ENCODE data around the gene PTPRF.
A peak's percentile ranks its signal among the peaks of the same experiment; 100 is the strongest.
"Not testable (repeated sequence)": the region's sequence is repeated elsewhere in the genome, so short reads cannot be mapped to it uniquely, and the experiment has no call there.

The PTPRF gene

DNA sequence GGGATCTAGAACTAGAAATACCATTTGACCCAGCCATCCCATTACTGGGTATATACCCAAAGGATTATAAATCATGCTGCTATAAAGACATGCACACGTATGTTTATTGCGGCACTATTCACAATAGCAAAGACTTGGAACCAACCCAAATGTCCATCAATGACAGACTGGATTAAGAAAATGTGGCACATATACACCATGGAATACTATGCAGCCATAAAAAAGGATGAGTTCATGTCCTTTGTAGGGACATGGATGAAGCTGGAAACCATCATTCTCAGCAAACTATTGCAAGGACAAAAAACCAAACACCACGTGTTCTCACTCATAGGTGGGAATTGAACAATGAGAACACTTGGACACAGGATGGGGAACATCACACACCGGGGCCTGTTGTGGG is 107.7 kb downstream of the PTPRF start:
- DNase-seq = not testable (repeated sequence)

DNA sequence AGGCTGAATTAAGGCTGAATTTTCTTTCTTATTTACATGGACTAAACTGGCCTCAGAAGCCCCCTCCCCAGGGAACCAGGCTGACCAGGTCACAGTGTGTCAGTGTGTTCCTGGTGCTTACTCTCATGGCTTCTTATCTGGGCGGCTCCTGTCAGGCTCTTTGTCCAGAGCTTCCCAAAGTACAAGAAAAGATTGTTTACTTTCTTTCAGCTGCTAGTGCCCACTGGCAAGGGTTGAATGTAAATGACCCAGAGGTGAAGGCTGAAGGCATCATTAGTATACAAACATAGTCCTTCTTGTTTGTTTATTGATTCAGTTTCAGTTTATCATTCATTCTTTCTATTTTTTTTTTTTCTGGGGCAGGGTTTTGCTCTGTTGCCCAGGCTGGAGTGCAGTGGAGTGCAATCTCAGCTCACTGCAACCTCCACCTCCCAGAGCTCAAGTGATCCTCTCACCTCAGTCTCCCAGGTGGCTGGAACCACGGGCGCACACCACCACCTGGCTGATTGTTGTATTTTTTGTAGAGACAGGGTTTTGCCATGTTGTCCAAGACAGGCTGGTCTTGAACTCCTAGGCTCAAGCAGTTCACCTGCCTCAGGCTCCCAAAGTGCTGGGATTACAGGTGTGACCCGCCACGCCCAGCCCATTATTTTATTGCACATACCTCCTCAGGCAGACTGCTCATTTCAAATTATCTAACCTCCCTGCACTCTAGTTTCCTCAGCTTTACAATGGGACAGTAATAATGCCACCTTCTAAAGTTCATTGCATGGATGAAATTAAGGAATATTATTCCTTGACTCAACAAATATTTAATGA is 109.5 kb downstream of the PTPRF start:
- DNase-seq = no peak

DNA sequence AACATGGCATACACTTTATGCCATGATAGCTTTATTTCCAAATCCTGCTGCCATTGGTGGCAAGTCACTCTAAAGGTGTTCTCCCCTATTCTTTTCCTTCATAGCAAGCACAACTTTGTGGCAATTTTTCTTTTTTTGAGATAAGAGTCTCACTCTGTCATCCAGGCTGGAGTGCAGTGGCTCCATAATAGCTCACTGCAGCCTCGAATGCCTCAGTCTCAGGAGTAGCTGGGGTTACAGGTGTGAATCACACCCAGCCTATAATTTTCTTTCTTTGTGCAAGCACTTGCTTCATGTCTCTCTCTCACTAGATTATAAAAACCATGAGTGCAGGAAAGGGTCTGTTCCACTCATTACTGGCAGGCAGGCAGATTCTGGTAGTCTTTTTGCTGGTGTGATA is 113.9 kb downstream of the PTPRF start:
- DNase-seq = no peak

DNA sequence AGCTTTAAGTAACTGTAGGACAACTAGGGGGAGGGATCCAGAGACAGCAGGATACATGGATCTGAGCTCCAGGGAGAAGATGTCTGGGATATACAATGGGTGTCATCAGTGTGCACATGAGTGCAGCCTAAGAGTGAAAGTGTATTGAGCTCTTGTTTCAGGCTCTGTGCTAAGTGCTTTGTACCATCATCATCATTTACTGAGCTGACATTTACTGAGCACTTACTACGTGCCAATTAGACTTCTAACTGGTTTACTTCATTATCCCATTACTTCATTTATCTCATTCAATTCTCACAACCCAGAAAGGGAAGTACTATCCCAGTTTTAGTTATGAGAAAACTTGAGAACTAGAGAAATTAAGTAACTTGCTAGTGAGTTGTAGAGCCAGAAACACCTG is 114.8 kb downstream of the PTPRF start:
- no peak for DNase-seq

DNA sequence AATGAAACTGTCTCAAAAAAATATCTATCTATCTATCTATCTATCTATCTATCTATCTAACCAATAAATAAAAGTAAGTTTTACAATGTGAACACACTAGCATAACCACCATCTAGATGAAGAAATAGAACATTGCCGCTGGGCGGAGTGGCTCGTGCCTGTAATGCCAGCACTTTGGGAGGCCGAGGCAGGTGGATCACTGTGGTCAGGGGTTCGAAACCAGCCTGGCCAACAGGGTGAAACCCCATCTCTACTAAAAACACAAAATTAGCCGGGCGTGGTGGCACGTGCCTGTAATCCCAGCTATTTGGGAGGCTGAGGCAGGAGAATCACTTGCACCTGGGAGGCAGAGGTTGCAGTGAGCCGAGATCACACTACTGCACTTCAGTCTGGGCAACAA is 116.6 kb downstream of the PTPRF start:
- not testable (repeated sequence) for DNase-seq

DNA sequence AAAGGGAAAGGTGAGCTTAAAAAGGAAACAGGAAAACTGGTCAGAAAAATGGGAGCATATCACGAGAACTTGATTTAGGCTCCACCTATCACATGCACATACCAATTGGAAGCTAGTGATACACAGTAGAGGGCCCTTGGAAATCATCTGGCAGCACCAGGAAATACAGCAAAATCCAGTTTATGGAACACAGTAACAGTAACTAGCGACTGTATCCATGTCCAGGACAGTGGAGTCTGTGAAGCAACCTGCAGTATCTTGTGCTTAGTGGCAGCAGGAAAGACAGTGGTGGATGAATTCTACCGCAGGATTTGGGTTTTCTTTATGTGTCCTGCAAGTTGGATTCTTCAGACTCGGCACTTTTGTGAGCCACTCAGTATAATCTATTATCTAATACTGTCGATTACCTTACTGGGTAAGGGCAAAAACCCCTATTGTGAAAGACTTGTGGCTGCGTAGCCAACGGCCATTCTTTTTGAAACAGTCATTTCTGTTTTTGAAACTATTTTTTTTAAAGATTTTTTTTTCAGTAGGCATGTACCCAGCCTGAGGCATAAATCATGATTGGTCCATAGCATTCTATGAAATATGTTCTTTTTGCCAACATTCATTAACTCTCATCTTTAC is 117.7 kb downstream of the PTPRF start:
- no peak for DNase-seq

DNA sequence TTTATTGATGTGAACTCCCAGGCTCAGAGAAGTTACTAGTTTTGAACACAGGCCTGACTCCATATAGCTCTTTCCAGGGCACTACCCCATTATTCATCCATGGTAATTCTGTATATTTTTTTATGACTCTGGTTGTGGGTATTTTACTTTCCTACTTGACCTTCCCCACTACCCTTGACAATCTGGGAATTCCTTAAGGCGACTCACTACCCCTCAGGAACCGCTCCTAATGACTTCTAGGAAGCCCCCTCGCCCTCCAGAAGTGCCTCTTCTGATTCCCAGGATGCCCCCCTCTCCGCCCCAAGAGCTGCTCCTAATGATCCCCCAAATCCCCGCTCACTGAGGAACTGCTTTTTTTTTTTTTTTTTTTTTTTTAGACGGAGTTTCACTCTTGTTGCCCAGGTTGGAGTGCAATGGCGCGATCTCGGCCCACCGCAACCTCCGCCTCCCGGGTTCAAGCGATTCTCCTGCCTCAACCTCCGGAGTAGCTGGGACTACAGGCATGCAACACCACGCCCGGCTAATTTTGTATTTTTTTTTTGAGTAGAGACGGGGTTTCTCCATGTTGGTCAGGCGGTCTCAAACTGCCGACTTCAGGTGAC is 118.3 kb downstream of the PTPRF start:
- no peak for DNase-seq

DNA sequence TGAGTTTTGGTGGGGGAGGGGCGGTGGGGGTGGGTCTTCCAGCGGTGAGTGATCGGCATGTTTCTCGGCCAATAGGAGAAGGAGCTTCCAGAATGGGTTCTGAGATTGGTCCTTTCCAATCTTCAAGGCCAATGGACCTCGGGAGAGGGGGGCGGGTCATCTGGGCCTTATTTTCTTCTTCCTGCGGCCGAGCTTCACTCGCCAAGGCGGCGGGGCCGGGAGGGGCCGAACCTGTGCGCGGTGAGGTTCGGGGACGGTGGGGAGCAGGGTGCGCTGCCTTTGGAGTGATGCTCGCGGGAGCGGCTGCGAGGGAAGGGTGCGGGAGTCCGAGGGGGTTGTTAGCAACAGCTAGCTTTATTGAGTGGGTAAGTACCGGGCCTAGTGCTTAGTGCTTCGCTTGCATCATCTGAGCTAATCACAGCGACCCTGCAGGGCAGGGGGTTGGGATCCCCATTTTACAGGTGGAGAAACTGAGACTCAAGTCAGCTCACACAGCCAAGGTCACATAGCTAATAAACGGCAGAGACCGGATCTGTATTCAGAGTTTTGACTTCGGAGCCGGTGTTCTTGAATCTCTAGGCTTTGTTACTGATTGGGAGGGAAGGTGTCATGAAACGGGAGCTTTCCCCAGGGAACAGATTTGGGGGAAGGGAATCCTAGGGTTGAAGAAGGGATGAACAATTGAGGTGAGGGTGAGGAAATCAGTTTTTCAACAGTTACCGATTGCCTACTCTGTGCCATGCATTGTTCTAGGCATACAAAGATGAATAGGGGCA is 119.8 kb downstream of the PTPRF start:
- DNase-seq = peak; percentile 92 to 95

DNA sequence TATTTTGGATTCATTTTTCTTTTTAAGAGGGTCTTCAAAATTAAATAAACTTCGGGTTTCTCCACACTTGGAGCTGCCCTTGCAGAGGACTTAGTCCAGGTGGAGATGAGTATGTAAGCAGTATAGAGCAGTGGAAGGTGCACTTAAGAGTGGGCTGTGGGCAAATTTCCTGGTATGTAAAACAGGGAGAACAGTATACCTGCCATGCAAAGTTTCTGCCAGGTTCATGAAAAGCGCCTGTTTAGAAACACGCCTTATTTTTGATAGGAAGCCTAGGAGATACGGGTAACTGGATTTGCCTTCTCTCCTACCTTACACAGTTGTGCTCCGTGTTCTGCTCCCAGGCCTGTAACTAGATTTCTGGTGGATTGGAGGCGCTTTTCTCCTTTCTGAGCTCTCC is 120.5 kb downstream of the PTPRF start:
- no peak for DNase-seq

DNA sequence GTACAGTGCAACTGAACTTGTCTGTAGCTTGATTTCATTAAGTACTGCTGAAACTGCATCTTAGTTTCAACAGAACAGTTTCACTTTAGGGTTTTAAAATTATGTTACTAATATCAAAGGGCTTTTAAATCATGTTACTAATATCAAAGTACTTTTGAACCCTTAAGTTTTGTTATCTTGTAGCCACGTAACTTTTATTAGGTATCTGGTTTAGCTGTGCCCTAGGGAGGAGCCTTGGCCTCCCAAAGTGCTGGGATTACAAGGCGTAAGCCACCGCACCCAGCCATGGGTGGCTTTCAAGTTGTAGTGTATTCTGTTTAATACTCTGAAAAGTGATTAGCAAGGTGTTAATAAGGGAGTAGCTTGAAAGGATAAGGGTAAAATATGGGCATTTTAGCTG is 121.2 kb downstream of the PTPRF start:
- no peak for DNase-seq

DNA sequence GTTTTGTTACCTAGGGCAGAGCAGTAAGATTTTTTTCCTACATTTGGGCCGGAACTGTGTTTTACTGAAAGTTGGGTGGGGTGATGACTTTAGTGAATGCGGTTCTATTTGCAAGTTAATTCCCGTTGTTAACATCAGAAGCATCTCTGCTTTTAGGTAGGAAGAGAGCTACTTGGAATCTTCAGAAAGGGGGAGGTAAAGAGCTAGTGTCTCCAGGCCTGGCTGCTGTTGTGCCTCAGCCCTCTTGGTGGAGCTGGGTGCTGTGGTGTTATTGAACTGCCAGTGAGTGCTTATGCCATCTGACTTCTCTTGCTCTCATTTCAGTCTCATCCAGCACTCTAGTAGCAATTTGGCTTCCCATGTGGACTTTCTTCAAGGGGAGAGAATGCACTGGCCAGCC is 122.7 kb downstream of the PTPRF start:
- peak in 1 of 2 experiments; percentile 8 for DNase-seq

DNA sequence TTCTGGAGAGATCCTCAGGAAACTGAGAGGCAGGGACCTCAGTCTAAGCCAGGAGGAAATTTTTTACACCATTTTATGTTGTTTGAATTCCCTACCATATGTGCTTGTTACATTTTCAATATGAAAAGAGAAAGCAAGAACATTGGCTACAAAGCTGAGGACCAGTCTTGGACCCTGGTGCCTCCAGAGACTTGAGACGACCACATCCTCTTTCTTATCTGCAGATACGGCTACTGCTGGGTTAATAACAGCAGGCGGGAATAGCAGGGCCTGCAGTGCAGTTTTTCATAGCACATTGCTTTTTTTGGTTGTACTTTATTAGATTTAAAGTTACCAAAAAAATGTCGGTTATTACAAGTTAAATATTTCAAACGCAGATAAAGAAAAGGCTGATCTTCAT is 123.2 kb downstream of the PTPRF start:
- DNase-seq = no peak

DNA sequence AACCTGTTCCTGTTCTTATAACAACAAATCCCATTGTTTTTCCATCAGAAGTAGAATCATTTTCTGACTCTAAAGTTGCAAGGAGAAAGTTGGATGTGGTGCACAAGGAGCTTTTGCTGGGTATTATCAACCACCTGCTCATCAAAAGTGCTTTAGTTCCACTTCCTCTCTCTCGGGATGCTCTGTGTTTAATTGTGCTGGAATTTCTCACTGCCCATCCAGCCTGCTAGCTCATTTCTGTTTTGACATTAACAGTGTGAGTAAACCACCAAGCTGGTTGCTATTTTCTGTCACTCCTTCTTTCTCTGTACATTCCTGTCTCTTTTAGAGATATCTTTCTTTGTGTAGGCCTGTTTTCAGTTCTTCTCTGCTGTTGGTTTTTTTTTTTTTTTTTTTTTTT is 125.3 kb downstream of the PTPRF start:
- no peak for DNase-seq

DNA sequence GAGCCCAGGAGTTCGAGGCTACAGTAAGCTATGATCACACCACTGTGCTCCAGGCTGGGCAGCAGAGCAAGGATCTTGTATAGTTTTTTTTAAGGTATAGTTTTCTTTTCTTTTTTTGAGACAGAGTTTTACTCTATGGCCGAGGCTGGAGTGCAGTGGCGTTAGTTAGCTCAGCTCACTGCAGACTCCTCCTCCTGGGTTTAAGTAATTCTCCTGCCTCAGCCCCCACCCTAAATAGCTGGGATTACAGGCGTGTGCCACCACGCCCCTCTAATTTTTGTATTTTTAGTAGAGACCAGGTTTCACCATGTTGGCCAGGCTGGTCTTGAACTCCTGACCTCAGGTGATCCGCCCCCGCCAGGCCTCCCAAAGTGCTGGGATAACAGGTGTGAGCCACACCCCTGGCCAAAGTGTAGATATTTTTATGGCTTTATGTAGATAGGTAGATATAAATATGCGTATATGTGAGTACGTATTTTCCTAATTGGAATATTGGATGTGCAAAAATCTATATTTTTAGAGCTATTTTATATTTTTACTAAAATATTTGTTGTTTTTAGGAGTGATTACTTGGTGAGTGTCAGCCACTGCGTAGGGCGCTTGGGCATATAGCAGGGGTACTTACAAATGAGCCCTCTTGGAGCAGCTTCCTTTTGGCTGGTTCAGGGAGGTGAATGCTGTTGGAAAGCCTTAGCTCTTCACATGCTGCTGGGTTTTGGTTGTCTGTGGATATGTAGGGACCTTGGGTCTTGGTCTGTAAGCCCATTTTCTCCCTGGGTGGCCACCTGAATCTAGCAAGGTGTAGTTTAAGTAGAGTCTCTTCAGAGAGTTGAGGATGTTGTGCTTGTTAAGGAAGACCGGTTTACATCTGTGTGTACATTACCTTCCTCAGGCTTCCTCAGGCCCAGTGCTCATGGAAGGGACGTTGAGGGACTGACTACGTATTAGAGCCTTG is 128.8 kb downstream of the PTPRF start:
- DNase-seq = no peak

DNA sequence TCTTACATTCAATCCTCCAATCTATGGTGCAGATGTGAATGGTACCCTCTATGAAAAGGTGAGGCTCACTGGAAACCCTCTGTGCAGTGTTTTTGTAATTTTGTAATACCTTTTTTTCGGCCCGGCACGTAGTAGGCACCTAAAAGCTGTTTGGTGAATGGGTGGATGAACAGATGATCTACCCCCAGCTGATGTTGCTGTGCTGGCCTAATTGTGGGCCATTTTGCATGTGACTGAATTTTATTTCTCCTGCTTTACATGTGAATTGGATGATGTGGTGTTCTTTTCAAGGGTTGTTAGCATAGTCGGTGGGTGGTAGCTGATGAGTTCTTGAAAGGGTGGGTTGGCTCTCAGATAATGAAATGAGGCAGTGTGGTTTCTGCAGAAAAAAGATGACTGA is 129.7 kb downstream of the PTPRF start:
- no peak for DNase-seq

DNA sequence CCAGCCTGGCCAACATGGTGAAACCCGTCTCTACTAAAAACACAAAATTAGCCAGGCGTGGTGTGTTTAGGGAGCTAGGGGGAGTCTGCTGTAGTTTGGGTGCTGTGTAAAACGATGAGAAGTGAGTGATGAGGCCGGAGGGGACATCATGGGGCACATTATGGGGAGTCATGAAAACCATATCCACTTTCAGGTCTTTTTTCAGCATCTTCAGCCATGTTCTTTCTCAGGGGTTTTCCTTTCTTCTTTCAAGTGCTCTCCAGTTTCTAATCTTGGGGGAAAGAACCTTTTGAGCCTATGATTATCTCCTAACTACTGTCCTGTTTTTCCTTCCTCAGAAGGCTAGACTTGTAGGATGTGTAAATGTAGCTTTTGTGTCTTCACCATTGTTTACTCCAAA is 133.7 kb downstream of the PTPRF start:
- no peak for DNase-seq

DNA sequence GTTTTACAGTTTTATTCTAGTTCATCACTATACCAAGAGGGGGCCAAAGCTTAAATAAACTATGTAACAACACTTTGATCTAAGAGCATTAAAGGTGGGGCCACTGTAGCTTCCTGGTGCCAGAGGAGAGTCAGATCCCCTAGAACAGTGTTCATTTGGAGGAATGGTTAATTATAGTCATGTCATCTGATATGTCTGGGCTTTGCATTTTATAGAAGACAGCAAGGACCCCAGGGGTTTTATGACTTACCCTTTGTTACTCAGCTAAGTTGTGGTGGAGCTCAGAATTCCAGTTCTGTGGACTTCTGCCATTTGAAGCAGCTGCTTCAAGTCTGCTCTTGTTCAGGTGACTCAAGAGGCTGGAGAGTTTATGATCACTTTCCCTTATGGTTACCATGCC is 135.9 kb downstream of the PTPRF start:
- DNase-seq = no peak

DNA sequence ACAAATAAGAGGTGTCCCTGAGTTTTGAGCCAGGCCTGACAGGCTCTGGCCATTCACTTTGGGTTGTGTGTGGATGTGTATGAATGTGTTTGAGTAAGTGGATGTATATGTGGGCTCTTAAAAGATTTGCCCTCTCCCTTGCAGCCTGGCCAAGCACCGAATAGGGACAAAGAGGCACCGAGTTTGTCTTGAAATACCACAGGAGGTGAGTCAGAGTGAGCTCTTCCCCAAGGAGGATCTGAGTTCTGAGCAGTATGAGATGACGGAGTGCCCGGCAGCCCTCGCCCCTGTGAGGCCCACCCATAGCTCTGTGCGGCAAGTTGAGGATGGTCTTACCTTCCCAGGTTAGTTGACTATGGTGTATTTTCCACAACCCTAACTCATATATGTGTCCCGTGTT is 138.3 kb downstream of the PTPRF start:
- no peak for DNase-seq

DNA sequence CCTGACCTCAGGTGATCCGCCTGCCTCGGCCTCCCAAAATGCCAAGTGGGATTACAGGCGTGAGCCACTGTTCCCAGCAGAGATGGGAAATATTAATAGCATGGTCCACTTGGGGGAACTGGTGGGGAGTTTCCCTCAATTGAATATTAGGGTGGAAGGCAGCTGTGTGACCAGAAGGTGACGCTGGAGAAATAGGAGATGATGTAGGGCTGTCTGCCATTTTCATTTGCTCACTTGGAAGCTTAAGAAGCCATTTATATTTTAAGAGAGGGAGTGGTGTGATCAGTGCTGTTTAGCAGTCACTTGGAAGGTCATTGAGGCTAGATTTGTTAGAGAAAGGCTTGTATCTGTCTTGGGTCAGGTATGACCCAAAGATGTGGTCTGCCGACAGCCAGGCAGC is 139.2 kb downstream of the PTPRF start:
- no peak for DNase-seq

DNA sequence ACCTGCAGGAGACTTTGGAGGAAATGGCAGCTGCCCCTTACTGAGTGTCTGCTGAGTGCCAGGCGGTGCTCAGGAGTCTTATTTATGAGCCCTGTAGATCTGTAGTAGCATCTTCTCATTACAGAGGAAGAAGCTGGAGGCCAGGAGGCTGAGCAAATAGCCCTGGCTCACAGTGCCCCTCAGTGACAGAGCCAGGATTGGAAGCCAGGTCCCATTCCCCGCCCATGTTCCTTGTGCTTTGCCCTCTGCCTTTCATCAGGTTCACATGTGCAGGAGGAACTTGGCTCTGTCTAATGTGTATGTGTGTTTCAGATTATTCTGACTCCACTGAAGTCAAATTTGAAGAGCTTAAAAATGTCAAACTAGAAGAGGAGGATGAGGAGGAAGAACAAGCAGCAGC is 140.5 kb downstream of the PTPRF start:
- no peak for DNase-seq

DNA sequence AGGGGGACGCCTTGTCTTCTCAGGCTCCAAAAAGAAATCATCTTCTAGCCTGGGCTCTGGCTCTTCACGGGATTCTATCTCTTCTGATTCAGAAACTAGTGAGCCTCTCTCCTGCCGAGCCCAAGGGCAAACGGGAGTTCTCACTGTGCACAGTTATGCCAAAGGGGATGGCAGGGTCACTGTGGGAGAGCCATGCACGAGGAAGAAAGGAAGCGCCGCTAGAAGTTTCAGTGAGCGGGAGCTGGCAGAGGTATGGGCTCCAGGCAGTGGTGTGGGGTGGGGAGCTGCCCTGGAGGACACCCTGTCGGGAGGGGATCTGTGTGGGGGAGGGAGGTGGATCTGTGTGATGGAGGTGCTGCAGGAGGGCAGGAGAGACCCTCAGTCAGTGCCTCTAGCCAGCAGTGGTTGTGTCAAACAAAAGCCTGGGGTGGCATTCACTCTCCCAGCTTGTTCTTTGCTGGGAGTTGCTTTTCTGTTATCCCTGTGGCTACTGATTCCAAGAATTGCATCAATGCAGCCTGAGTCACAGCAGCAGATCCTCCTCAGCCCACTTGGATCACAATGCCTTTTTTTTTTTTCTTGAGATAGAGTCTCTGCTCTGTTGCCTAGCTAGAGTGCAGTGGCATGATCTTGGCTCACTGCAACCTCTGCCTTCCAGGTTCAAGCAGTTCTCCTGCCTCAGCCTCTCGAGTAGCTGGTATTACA is 141.1 kb downstream of the PTPRF start:
- no peak for DNase-seq

DNA sequence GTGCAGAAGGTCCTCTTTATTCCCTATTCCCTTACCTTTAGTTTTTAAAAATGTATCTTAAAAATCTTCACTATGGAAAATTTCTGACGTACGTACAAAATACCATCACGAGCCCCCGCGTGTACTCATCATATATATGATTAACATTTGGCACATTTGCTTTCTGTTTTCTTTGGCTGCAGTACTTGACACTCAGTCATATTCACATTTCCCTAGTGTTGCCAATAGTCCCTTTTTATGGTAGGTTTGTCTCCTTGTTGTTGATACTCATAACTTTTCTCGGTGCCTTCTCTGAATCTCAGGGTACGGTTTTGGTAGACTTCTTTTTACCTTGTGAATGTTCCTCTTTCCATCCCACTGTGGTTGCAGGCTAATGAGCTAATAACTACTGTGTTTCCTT is 142.6 kb downstream of the PTPRF start:
- no peak for DNase-seq
